Right cardiac atrium (tissue), 5 donors: ENCODE data around the gene LSM2. TPM values are rescaled to one million over a fixed set of nuclear protein-coding genes. Genes with fewer than 3 reads are reported as not detected.
A peak's percentile ranks its signal among the peaks of the same experiment; 100 is the strongest.
"Not testable (repeated sequence)": the region's sequence is repeated elsewhere in the genome, so short reads cannot be mapped to it uniquely, and the experiment has no call there.

ENCODE experiments used
- ATAC-seq, 2 donors: fragments of 200-7000 bp; cut with Tn5 transposase; one replicate each; pipeline versions ENCODE4 v1.8.0 to v1.9.1; 2020; ENCODE audit warnings: moderate library complexity in 2 of 2, mild to moderate bottlenecking in 1 of 2
- DNase-seq, 3 donors: peaks; one replicate each; pipeline ENCODE4 v3.0.0-alpha.2; 2020
- H3K27ac ChIP-seq: one replicate; pipeline ENCODE4 v1.5.1; 2013; ENCODE audit warnings: mild to moderate bottlenecking, low read length, control low read depth, moderate library complexity
- H3K27me3 ChIP-seq: one replicate; pipeline ENCODE4 v1.6.1; 2013; ENCODE audit not compliant: control insufficient read depth, insufficient read depth
- H3K4me1 ChIP-seq: one replicate; pipeline ENCODE4 v1.6.1; 2013; ENCODE audit warnings: low read length; ENCODE audit not compliant: control insufficient read depth, insufficient read depth
- H3K4me3 ChIP-seq: one replicate; pipeline ENCODE4 v1.5.1; 2013; ENCODE audit warnings: low read length, control low read depth
- H3K9me3 ChIP-seq: one replicate; pipeline ENCODE4 v1.6.1; 2013; ENCODE audit warnings: low read length; ENCODE audit not compliant: control insufficient read depth
- WGBS: extraction: QIAGEN DNeasy Blood & Tissue Kit; methylation state at CpG from one replicate; pipeline ENCODE4 v1.1.7; 2013; 5-methylcytosine and 5-hydroxymethylcytosine counted together
- intact Hi-C, 4 donors: fragments of 100-400 bp; cut with DNase I; formaldehyde crosslinking; loops; one replicate each; pipeline versions ENCODE4 v1.11.0 to v1.14.0; 2022 to 2023
- polyA plus RNA-seq: library from polyadenylated mRNA; stranded (reverse); fragments of 200-250 nt; gene quantifications from one replicate; pipeline ENCODE4 v1.2.3, GENCODE V29; 2013
- total RNA-seq, 4 donors: library from RNA; stranded (reverse); fragmentation: NEBNext Ultra II Directional; extraction: Animal tissue kit (Norgen Biotek cat#: 25700); gene quantifications; one replicate each; pipeline ENCODE4 v1.2.1, GENCODE V29; 2021
- donor health status: healthy with polysubstance abuse.
- donor health status: DM: no; HTN: yes; CAD: no.
- donor health status: DM: no; HTN: no; CAD: no.
- donor health status: DM: no; HTN: yes; CAD: no; lungs with severe emphysema.
- donor health status: DM: yes; HTN: yes; CAD: no.

LSM2 gene
- total and polyA plus RNA-seq, 5 donors, result 22.8 to 27.3 (median 24.2) TPM

GRCh38 chr6:31827286-31828079 is 20.7 kb upstream of the LSM2 start, which contains the start of gene HSPA1B:
Gene HSPA1B, plus strand, starts transcription at chr6:31827738. Its CDS starts 213 bp downstream, at chr6:31827951.
- intact Hi-C loops, result loop anchor here in 1 of 4 donors (2.0 kb wide), 1 partner anchor 99 kb away; the partner anchor contains the start of gene DDAH2
- under 1% methylated on average over 52 of the region's 56 CpGs for WGBS
- DNase-seq (peak; percentile 99 to 100 (median 100)), ATAC-seq (peak; percentile 97)
- Histone ChIP-seq H3K4me3 (peak within 1 kb of the TSS; percentile 77), H3K9me3 (no peaks in the 10 kb centered on the region), H3K27ac (peak within 1 kb of the TSS; percentile 99), H3K4me1 (peaks cover 5% of the 10 kb centered on the region), H3K27me3 (no peaks in the 10 kb centered on the region)

GRCh38 chr6:31826793-31827285 is 20.1 kb upstream of the LSM2 start:
- Histone ChIP-seq H3K4me1 (peaks cover 5% of the 10 kb centered on the region), H3K4me3 (peak overlapping the region; percentile 47), H3K9me3 (no peaks in the 10 kb centered on the region), H3K27me3 (no peaks in the 10 kb centered on the region), H3K27ac (peak overlapping the region; percentile 98)
- peak; percentile 93 to 96 (median 95) for DNase-seq
- WGBS, result 0% methylated on average over 13 of the region's 13 CpGs
- intact Hi-C loops, result loop anchor here in 1 of 4 donors (2.0 kb wide), 1 partner anchor 98 kb away; the partner anchor contains the start of gene DDAH2
- peak; percentile 74 to 77 for ATAC-seq

GRCh38 chr6:31825553-31825952 is 18.8 kb upstream of the LSM2 start:
- H3K4me1 ChIP-seq, result peaks cover 5% of the 10 kb centered on the region
- WGBS, result 69% methylated on average over 4 of the region's 4 CpGs
- H3K9me3 ChIP-seq, result no peaks in the 10 kb centered on the region
- no peak overlapping the region for H3K27ac ChIP-seq
- H3K27me3 ChIP-seq, result no peaks in the 10 kb centered on the region
- no peak overlapping the region for H3K4me3 ChIP-seq
- DNase-seq (no peak), ATAC-seq (no peak)
- intact Hi-C loops, result no loop called here

GRCh38 chr6:31823592-31824196 is 16.9 kb upstream of the LSM2 start:
- 85% methylated on average over 9 of the region's 9 CpGs for WGBS
- H3K27ac ChIP-seq, ATAC-seq, H3K9me3 ChIP-seq, H3K4me1 ChIP-seq, H3K27me3 ChIP-seq, intact Hi-C loops, H3K4me3 ChIP-seq: not testable (repeated sequence)
- DNase-seq, result peak in 1 of 3 donors; percentile 17

GRCh38 chr6:31822036-31822821 is 15.5 kb upstream of the LSM2 start:
- intact Hi-C loops, result no loop called here
- no peaks in the 10 kb centered on the region for H3K27me3 ChIP-seq
- DNase-seq (peak; percentile 88 to 92 (median 91)), ATAC-seq (peak; percentile 73 to 79)
- WGBS, result 1% methylated on average over 24 of the region's 25 CpGs
- peak overlapping the region; percentile 60 for H3K4me3 ChIP-seq
- H3K4me1 ChIP-seq, result peaks cover 5% of the 10 kb centered on the region
- H3K27ac ChIP-seq, result peak overlapping the region; percentile 100
- H3K9me3 ChIP-seq, result no peaks in the 10 kb centered on the region

GRCh38 chr6:31821301-31822035 is 14.7 kb upstream of the LSM2 start:
- Histone ChIP-seq H3K27ac (peak overlapping the region; percentile 96), H3K4me1 (peaks cover 4% of the 10 kb centered on the region), H3K4me3 (peak overlapping the region; percentile 60), H3K27me3 (no peaks in the 10 kb centered on the region), H3K9me3 (no peaks in the 10 kb centered on the region)
- peak; percentile 65 to 68 for ATAC-seq
- 4% methylated on average over 39 of the region's 39 CpGs for WGBS
- DNase-seq, result peak; percentile 87 to 93 (median 91)
- intact Hi-C loops, result no loop called here

- ATAC-seq, H3K9me3 ChIP-seq, H3K27me3 ChIP-seq, H3K27ac ChIP-seq, DNase-seq, intact Hi-C loops, H3K4me3 ChIP-seq, H3K4me1 ChIP-seq: not testable (repeated sequence)
- 94% methylated on average over 10 of the region's 10 CpGs for WGBS
Observed at GRCh38 chr6:31820399-31820798, 13.6 kb upstream of the LSM2 start.

- intact Hi-C loops, result no loop called here
- DNase-seq (no peak), ATAC-seq (no peak)
- H3K9me3 ChIP-seq, result no peaks in the 10 kb centered on the region
- H3K27ac ChIP-seq, result peak overlapping the region; percentile 97
- H3K4me3 ChIP-seq, result no peak overlapping the region
- H3K4me1 ChIP-seq, result no peaks in the 10 kb centered on the region
- no peaks in the 10 kb centered on the region for H3K27me3 ChIP-seq
Observed at GRCh38 chr6:31819871-31820299, 13.1 kb upstream of the LSM2 start.

GRCh38 chr6:31817929-31818511 is 11.3 kb upstream of the LSM2 start:
- DNase-seq, ATAC-seq, H3K4me1 ChIP-seq, intact Hi-C loops, H3K27me3 ChIP-seq, H3K9me3 ChIP-seq: not testable (repeated sequence)
- WGBS, result 39% methylated on average over 8 of the region's 8 CpGs
- Histone ChIP-seq H3K27ac (peak overlapping the region; percentile 70), H3K4me3 (peak overlapping the region; percentile 89)
